ENCODE results near the gene TYW1B. TPM values are rescaled to one million over a fixed set of nuclear protein-coding genes. Genes with fewer than 3 reads are reported as not detected.
A peak's percentile ranks its signal among the peaks of the same experiment; 100 is the strongest.

TYW1B gene, protein sequence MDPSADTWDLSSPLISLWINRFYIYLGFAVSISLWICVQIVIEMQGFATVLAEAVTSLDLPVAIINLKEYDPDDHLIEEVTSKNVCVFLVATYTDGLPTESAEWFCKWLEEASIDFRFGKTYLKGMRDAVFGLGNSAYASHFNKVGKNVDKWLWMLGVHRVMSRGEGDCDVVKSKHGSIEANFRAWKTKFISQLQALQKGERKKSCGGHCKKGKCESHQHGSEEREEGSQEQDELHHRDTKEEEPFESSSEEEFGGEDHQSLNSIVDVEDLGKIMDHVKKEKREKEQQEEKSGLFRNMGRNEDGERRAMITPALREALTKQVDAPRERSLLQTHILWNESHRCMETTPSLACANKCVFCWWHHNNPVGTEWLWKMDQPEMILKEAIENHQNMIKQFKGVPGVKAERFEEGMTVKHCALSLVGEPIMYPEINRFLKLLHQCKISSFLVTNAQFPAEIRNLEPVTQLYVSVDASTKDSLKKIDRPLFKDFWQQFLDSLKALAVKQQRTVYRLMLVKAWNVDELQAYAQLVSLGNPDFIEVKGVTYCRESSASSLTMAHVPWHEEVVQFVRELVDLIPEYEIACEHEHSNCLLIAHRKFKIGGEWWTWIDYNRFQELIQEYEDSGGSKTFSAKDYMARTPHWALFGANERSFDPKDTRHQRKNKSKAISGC
- 4.1 TPM for polyA plus RNA-seq (2012; ENCODE audit: insufficient read length, low read depth)

DNA sequence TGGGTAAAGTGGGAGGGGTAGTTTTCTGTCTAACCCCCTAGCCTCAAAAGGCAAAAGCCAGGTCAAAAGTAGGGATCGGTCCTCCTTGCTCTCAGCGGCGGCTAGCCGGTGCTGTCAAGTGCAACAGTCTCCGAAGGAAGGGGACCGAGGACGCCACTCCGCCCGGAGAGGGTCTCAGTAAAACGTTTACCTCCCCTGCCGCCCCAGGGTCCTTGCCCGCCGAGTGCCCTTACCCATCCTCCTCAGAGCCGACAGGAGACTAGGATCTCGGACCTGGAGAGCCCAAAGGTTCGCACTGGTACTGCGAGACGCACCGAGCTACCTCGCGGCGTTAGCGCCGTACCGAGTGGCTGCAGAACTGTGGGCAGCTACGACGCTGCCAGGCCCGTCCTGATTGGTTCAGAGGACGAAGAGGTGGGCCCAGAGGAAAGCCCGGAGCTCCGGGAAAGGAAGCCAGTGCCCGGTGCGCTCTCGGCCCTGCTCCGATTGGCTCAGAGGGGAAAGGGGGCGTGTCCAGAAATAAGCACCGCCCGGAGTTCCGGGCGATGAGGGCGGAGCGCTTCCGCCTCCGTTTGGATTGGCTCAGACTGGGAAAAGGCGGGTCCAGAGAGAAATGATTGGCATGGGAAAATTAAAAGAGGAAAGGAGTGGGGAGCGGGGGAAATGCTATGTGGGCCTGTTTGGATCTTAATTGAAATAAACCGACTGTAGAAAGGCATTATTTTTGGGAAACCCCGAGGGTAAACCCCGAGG, at the start of gene TYW1B:
TSS of gene TYW1B (minus strand) at position 362 of the 753 bp plus-strand sequence. CDS start at position 237, 125 bp downstream.
- TF ChIP-seq TAF1 (IDR thresholded peaks at IDR 0.05; ENCODE audit: borderline replicate concordance, insufficient read depth, low read length), result peak; percentile 75; the same call in 1 of the 2 replicates
- peak; percentile 85 for TF ChIP-seq POLR2AphosphoS5 (IDR thresholded peaks at IDR 0.05; ENCODE audit: low read depth, low read length)

DNA sequence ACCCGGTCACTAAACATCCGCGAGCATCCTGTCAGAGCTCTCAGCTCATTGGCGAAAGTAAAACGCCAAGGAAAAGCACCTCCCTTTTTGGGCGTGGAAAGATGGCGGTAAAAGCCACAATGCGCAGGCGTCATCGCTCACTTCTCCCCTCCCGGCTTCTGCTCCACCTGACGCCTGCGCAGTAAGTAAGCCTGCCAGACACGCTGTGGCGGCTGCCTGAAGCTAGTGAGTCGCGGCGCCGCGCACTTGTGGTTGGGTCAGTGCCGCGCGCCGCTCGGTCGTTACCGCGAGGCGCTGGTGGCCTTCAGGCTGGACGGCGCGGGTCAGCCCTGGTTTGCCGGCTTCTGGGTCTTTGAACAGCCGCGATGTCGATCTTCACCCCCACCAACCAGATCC, 1.3 kb upstream of the TYW1B start:
- TF ChIP-seq TAF1 (IDR thresholded peaks at IDR 0.05; ENCODE audit: borderline replicate concordance, insufficient read depth, low read length) (0 out of 2 replicates have a peak, but pooled peaks have one; percentile 61), POLR2AphosphoS5 (IDR thresholded peaks at IDR 0.05; ENCODE audit: low read depth, low read length) (peak; percentile 88)

DNA sequence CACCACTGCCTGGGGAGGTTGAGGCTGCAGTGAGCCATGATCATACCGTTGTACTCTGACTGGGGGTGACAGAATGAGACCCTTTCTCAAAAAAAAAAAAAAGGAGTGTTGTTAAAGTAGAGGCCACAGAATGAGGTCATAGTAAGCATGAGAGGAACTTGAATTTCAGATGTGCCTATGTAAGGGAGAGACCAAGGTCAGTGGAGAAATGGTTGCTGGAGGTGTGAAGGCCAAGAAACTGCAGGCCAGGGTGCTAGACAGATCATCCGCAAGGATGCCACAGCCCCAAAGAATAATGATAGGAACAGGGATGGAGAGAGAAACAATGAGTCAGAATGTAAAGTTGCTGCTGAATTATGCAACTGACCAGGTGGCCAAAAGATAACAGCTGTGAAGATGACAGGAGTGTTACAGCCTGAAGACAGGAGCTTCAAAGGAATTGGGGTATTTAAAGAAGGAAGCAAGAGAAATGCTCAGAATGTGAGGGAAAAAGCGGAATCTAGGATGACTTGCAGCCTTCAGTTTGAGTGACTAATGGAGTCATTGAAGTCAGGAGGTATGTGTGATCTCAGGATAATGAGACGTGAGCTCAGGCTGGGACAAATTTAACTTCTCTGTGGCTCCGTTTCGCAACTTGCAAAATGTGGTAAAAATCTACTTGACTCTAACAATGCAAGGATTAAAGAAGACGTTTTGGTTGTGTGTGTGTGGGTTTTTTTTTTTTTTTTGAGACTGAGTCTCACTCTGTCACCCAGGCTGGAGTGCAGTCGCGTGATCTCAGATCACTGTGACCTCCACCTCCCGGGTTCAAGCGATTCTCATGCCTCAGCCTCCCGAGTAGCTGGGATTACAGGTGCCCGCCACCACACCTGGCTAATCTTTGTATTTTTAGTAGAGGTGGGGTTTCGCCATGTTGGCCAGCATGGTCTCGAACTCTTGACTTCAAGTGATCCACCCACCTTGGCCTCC, 22.2 kb downstream of the TYW1B start:
- TF ChIP-seq, protein P1, sequence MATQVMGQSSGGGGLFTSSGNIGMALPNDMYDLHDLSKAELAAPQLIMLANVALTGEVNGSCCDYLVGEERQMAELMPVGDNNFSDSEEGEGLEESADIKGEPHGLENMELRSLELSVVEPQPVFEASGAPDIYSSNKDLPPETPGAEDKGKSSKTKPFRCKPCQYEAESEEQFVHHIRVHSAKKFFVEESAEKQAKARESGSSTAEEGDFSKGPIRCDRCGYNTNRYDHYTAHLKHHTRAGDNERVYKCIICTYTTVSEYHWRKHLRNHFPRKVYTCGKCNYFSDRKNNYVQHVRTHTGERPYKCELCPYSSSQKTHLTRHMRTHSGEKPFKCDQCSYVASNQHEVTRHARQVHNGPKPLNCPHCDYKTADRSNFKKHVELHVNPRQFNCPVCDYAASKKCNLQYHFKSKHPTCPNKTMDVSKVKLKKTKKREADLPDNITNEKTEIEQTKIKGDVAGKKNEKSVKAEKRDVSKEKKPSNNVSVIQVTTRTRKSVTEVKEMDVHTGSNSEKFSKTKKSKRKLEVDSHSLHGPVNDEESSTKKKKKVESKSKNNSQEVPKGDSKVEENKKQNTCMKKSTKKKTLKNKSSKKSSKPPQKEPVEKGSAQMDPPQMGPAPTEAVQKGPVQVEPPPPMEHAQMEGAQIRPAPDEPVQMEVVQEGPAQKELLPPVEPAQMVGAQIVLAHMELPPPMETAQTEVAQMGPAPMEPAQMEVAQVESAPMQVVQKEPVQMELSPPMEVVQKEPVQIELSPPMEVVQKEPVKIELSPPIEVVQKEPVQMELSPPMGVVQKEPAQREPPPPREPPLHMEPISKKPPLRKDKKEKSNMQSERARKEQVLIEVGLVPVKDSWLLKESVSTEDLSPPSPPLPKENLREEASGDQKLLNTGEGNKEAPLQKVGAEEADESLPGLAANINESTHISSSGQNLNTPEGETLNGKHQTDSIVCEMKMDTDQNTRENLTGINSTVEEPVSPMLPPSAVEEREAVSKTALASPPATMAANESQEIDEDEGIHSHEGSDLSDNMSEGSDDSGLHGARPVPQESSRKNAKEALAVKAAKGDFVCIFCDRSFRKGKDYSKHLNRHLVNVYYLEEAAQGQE (IDR thresholded peaks at IDR 0.05; ENCODE audit: insufficient read depth in 1 of 2, low read depth in 2 of 2, low read length in 2 of 2), result no peak
- no peak for TF ChIP-seq SIN3A (IDR thresholded peaks at IDR 0.05; ENCODE audit: borderline replicate concordance, insufficient read depth, low read length)
- TF ChIP-seq TAF1 (IDR thresholded peaks at IDR 0.05; ENCODE audit: borderline replicate concordance, insufficient read depth, low read length), result no peak
- no peak for TF ChIP-seq FOXP2 (optimal IDR thresholded peaks at IDR 0.05; ENCODE audit: borderline replicate concordance, extremely low read depth, extremely low read length, insufficient read depth)
- no peak for TF ChIP-seq POLR2AphosphoS5 (IDR thresholded peaks at IDR 0.05; ENCODE audit: low read depth, low read length)

DNA sequence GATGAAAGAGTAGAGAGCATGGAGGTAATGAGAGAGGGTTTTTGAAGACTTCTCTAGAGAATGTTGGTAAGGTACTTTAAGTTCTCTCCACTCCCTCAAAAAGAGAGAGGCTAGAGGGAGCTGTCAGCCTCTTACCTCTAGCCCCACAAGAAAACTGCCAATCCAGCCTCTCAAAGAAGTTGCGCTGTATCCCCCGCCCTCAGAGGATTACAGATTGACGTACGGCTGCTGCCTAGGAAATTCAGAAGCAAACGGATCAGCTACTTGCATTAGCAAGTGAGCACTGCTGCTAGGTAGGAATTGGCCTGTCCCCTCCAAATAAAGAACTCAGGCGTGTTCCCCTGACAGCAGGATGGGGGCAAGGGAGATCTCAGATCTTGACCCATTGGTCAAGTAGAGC, 34.2 kb downstream of the TYW1B start:
- TF ChIP-seq POLR2AphosphoS5 (IDR thresholded peaks at IDR 0.05; ENCODE audit: low read depth, low read length), result no peak
- TF ChIP-seq FOXP2 (optimal IDR thresholded peaks at IDR 0.05; ENCODE audit: borderline replicate concordance, extremely low read depth, extremely low read length, insufficient read depth), result no peak
- TF ChIP-seq SIN3A (IDR thresholded peaks at IDR 0.05; ENCODE audit: borderline replicate concordance, insufficient read depth, low read length), result no peak
- TF ChIP-seq, protein P1 (IDR thresholded peaks at IDR 0.05; ENCODE audit: insufficient read depth in 1 of 2, low read depth in 2 of 2, low read length in 2 of 2), result no peak
- TF ChIP-seq TAF1 (IDR thresholded peaks at IDR 0.05; ENCODE audit: borderline replicate concordance, insufficient read depth, low read length), result no peak

DNA sequence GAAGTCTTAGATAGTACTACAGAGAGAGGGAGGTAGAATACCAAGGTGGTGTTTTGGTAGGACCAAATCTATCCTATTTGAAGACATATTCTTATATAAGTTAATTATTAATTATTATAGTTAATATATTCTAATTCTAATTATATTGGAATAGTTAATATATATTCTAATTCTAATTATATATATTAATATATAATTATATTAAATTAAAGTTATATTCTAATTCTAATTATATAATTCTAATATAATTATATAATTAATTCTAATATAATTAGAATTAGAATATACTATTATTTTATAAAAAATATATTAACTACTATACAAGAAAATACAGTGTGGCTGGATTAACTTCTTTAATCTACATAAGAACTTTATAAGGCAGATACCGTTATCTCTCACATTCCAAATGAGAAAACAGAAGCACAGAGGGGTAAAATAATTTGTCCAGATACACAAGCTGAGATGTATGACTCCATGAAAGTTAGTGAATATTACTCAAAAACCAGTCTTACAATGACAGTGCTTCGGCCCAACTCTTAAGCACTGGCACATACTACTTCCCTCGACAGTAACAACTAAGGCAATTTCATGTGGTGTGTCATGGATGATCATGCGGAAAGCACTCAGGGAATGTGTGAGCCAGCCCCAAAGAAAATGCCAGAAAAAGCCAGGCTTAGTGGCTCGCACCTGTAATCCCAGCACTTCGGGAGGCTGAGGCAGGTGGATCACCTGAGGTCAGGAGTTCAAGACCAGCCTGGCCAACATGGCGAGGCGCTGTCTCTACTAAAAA, 42.6 kb downstream of the TYW1B start:
- TF ChIP-seq TAF1 (IDR thresholded peaks at IDR 0.05; ENCODE audit: borderline replicate concordance, insufficient read depth, low read length), result no peak
- TF ChIP-seq FOXP2 (optimal IDR thresholded peaks at IDR 0.05; ENCODE audit: borderline replicate concordance, extremely low read depth, extremely low read length, insufficient read depth), result no peak
- TF ChIP-seq, protein P1 (IDR thresholded peaks at IDR 0.05; ENCODE audit: insufficient read depth in 1 of 2, low read depth in 2 of 2, low read length in 2 of 2), result no peak
- no peak for TF ChIP-seq POLR2AphosphoS5 (IDR thresholded peaks at IDR 0.05; ENCODE audit: low read depth, low read length)
- no peak for TF ChIP-seq SIN3A (IDR thresholded peaks at IDR 0.05; ENCODE audit: borderline replicate concordance, insufficient read depth, low read length)

Measured in PFSK-1 (cell line).